Activated T-helper 17 cell treated with anti-CD3 and anti-CD28 coated beads, Interleukin-2, amount 50 U/mL, for 72 hours (primary cell): Measurements from ENCODE around the gene CFAP100. TPM values are rescaled to one million over a fixed set of nuclear protein-coding genes. Genes with fewer than 3 reads are reported as not detected.

Experiments
- ATAC-seq: fragments of 150-1000 bp; cut with Tn5 transposase; replicated peaks from 2 replicates; pipeline ENCODE4 v1.10.0; 2021; ENCODE audit warnings: mild to moderate bottlenecking, moderate library complexity
- H3K27ac Mint-ChIP-seq: one replicate; pipeline ENCODE4 v1.8.0; 2022; ENCODE audit warnings: mixed read lengths
- H3K27me3 Mint-ChIP-seq: one replicate; pipeline ENCODE4 v1.8.0; 2022; ENCODE audit warnings: mixed read lengths
- H3K36me3 Mint-ChIP-seq: one replicate; pipeline ENCODE4 v1.8.0; 2022; ENCODE audit warnings: low read depth, mild to moderate bottlenecking, mixed read lengths
- H3K4me1 Mint-ChIP-seq: one replicate; pipeline ENCODE4 v1.8.0; 2022; ENCODE audit warnings: mixed read lengths
- H3K4me3 Mint-ChIP-seq: one replicate; pipeline ENCODE4 v1.8.0; 2022; ENCODE audit warnings: mild to moderate bottlenecking, mixed read lengths
- H3K9me3 Mint-ChIP-seq: one replicate; pipeline ENCODE4 v1.8.0; 2022; ENCODE audit warnings: mixed read lengths
- total RNA-seq, 2 donors: library from RNA; stranded (reverse); gene quantifications; one replicate each; pipeline ENCODE4 v1.2.3, GENCODE V29; 2022

The CFAP100 gene
- total RNA-seq, 2 donors from 2014 or later: not detected

DNA sequence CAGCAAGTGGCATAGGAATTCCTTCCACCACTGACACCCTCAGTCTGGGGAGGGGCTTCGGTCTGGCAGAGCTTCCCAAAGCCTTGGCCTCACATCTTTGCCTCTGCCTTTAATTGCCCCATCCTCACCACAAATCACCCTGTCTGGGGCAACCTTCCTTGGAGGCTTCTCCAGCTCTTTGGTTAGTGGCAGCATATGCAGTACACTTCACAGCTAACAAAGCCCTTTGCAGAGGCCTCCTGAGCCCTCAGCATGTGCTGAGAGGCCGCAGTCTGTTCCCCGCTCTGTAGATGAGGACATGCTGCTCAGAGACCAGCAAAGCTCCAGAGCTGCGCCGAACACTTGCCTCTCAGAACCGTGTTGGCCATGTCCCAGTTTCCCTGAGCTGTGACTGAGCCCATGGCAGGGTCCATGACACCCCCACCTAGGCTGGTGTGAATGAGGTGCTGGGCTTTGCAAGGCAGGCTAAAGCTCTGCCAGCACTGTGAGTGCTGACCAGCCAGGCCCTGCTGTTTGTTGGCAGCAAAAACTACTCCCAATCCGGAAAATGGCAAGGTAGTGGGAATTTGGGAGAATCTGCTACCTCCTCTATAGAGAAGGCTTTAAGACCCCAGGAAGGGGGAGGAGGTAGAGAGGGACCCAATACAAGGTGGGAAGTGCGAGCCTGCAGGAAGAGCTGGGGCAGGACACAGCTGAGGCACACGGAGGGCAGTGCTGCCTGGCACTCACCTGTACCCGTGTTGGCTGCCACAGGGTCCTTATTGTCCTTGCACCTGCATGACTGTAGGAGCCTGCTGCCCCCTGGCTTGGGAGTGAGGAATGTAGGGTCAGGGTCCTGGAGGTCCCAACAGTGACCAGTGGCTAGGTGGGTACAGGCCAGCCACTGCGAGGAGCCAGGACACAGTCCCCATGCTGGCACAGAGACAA, 29.1 kb upstream of the CFAP100 start:
- no peak for ATAC-seq
- peaks cover 9% of the 10 kb centered on the region for H3K27me3 Mint-ChIP-seq
- no peak overlapping the region for H3K27ac Mint-ChIP-seq

DNA sequence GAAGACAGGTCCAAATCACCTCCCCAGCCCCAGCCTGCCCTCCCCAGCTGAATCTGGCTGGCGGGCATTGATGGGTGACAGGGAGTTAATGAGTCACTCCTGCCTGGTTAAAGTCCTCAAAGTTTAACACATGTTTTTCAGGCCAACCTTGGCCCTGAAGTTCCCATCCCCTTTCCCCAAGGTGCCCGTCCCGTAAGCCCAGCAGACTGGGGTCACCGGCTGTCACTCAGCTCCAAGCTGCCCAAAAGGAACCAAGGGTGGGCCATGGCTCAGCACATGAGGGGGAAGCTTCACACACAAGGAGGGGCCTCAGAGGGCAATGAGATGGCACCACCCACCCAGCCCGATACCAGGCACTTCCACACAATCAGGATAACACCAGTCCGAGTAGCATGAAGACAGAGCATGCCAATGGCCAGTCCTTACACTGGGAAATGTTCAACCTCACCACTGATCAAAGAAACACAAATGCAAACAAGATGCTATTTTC, 27.3 kb upstream of the CFAP100 start:
- peaks cover 8% of the 10 kb centered on the region for H3K27me3 Mint-ChIP-seq
- H3K4me1 Mint-ChIP-seq: no peaks in the 10 kb centered on the region
- H3K36me3 Mint-ChIP-seq: no peaks in the 10 kb centered on the region
- no peaks in the 10 kb centered on the region for H3K9me3 Mint-ChIP-seq
- H3K27ac Mint-ChIP-seq: no peak overlapping the region
- no peak overlapping the region for H3K4me3 Mint-ChIP-seq
- ATAC-seq: no peak

More for the DNA sequence above, 29.1 kb upstream of the CFAP100 start:
- Mint-ChIP-seq H3K9me3 (no peaks in the 10 kb centered on the region), H3K4me3 (no peak overlapping the region), H3K4me1 (no peaks in the 10 kb centered on the region), H3K36me3 (no peaks in the 10 kb centered on the region)

- no peaks in the 10 kb centered on the region for H3K36me3 Mint-ChIP-seq
- no peaks in the 10 kb centered on the region for H3K4me1 Mint-ChIP-seq
- no peak overlapping the region for H3K27ac Mint-ChIP-seq
- ATAC-seq: no peak
- no peaks in the 10 kb centered on the region for H3K9me3 Mint-ChIP-seq
- no peak overlapping the region for H3K4me3 Mint-ChIP-seq
- H3K27me3 Mint-ChIP-seq: peaks cover 5% of the 10 kb centered on the region
Measured at GRCh38 chr3:126369490-126369889, 25.2 kb upstream of the CFAP100 start.

DNA sequence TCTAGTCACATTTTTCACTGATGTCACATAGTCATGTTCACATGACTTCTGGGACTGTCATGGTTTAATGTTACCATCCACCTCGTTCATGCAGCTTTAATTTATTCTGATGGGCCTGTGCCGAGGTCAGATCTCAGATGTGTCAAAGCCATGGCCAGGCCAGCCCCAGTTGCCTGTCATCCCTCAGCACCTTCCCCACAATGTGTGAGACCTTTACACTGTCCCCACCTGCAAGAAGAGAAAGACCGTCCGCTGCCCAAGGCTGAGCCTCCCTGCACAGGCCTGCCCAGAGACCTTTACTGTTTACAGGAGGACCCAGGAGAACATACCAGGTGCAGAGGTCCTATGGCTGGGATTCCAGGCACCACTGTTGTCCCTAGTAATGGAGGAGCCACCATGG, 24.7 kb upstream of the CFAP100 start:
- H3K27ac Mint-ChIP-seq: no peak overlapping the region
- no peak for ATAC-seq
- no peak overlapping the region for H3K4me3 Mint-ChIP-seq
- H3K36me3 Mint-ChIP-seq: no peaks in the 10 kb centered on the region
- H3K4me1 Mint-ChIP-seq: no peaks in the 10 kb centered on the region
- H3K9me3 Mint-ChIP-seq: no peaks in the 10 kb centered on the region
- H3K27me3 Mint-ChIP-seq: peaks cover 5% of the 10 kb centered on the region

GRCh38 chr3:126370606-126371005, 24.1 kb upstream of the CFAP100 start:
- peaks cover 5% of the 10 kb centered on the region for H3K27me3 Mint-ChIP-seq
- no peak overlapping the region for H3K4me3 Mint-ChIP-seq
- H3K27ac Mint-ChIP-seq: no peak overlapping the region
- H3K36me3 Mint-ChIP-seq: no peaks in the 10 kb centered on the region
- no peaks in the 10 kb centered on the region for H3K9me3 Mint-ChIP-seq
- no peak for ATAC-seq
- no peaks in the 10 kb centered on the region for H3K4me1 Mint-ChIP-seq

DNA sequence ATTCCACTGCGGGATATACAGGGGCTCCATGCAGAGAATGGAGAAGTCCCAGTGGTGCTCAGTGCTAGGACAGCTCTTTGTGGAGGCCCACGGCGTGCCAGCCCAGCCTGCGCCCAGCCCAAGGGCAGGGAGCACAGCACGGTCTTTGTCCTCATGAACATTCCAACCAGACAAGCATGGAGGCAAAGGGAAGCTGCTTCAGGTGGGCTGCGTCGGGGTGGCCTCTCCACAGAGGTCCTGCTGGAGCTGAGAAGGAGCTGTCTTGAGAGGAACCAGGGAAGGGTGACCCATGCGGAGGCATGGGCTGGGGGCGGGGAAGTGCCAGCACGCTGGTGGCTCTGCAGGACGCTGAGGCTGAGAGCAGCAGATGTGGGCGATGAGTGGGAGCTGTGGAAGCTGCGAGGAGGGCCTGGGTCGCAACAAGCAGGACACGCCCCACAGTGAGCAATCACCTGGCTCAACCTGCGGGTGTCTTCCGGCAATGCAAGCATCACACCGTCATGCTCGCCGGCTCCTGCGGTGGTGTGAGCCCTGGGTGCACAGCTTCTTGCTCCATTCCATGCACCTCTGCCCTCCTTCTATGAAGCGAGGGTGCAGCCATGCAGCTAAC, 23.5 kb upstream of the CFAP100 start:
- H3K4me1 Mint-ChIP-seq: no peaks in the 10 kb centered on the region
- H3K9me3 Mint-ChIP-seq: no peaks in the 10 kb centered on the region
- H3K27ac Mint-ChIP-seq: no peak overlapping the region
- no peak overlapping the region for H3K4me3 Mint-ChIP-seq
- H3K36me3 Mint-ChIP-seq: no peaks in the 10 kb centered on the region
- H3K27me3 Mint-ChIP-seq: peaks cover 5% of the 10 kb centered on the region
- ATAC-seq: no peak

GRCh38 chr3:126372413-126373145, 22.1 kb upstream of the CFAP100 start:
- Mint-ChIP-seq H3K4me3 (no peak overlapping the region), H3K27me3 (peaks cover 5% of the 10 kb centered on the region), H3K36me3 (no peaks in the 10 kb centered on the region), H3K27ac (no peak overlapping the region), H3K4me1 (no peaks in the 10 kb centered on the region), H3K9me3 (no peaks in the 10 kb centered on the region)
- ATAC-seq: no peak

DNA sequence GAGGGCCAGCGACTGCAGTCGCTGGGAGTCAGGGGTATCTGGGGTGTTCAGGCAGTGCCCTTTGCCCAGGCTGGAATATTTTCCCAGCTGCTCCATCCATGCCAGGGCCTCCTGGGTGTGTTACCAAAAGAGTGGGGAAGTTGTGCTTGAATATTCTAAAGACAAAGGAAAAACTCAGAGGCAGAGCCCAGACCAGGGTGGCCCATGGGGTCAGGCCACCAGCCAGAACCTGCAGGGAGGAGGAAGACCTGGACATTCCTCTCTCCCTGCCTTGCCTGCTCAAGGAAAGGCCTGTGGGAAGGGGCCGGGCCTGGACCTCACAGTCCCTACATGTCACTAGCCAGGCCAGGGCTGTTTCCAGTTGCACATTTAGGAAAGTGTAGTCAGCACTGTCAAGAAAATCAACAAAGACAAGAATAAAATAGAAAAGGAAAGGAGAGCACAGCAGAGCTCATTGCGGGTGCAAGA, 21.5 kb upstream of the CFAP100 start:
- H3K27me3 Mint-ChIP-seq: peaks cover 5% of the 10 kb centered on the region

DNA sequence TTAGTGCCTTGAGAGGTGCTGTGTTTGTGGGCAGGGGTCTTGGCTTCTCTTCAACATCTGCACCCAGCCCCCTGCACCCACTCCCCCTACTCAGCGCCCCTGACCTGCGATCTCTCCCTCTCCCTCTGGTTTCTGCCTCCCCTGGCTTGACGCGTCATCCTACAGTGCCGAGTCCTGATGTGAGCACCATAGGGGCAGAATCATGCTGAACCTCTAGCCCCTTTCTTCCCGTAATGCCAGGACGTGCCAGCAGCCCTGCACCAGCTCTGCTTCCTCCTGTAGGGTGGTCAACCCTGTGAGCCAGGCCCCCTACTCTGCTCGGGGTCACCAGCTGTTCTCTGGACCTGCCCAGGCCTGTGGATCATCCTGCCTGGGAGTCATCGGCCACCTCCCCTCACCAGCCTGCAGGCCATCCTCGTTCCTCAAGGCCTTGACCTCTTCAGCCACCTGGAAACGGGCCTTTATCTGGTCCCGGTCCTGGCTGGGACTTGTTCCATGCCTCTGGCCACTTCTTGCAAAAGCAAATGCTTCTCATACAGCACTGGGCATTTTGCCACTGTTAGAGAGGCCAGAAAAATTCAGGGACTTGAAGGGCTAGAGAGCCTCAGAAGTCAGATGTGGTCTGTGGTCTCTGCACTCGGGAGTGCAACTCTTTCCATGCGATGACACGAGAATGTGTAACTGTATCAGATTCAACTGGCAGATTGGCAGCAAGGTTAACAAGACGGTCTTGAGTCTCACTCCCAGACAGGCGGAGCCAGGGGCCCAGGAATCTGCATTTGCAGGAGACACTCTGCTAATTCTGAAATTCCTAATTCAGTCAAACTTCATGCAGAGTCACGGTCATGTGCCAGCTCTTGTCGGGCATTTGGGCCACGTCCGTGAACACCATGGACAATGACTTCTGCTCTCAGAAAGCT, 20.8 kb upstream of the CFAP100 start:
- H3K27me3 Mint-ChIP-seq: peaks cover 5% of the 10 kb centered on the region
- H3K36me3 Mint-ChIP-seq: no peaks in the 10 kb centered on the region
- no peaks in the 10 kb centered on the region for H3K9me3 Mint-ChIP-seq
- H3K4me1 Mint-ChIP-seq: no peaks in the 10 kb centered on the region
- no peak for ATAC-seq
- no peak overlapping the region for H3K4me3 Mint-ChIP-seq
- H3K27ac Mint-ChIP-seq: no peak overlapping the region

More for the DNA sequence above, 21.5 kb upstream of the CFAP100 start:
- ATAC-seq: no peak
- H3K4me1 Mint-ChIP-seq: no peaks in the 10 kb centered on the region
- no peaks in the 10 kb centered on the region for H3K9me3 Mint-ChIP-seq
- H3K36me3 Mint-ChIP-seq: no peaks in the 10 kb centered on the region
- H3K4me3 Mint-ChIP-seq: no peak overlapping the region
- no peak overlapping the region for H3K27ac Mint-ChIP-seq

DNA sequence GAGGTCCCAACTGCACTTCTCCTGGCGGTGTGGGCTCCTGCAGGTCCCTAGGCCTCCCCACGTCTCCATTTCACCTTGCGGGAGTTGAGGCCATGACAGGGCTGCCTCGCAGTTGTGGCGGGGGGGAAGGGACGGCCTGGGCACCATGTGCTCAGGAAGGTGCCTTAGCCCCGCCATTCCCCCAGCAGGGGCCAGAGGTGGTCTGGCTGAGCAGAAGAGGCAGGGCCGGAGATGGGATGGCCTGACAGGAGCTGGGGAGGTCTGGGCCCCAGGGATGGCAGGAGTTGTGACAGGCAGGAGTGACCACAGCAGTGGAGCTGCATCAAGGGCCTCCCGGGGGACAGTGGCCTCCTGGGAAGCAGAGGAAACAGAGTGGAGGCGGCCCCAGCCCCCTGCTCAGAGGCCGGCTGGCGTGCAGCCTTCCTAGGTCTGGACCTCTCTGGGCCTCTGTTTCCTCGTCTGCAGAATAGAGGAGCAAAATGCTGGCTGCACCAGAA, 18.8 kb upstream of the CFAP100 start:
- Mint-ChIP-seq H3K27me3 (peaks cover 18% of the 10 kb centered on the region), H3K27ac (no peak overlapping the region), H3K4me3 (no peak overlapping the region), H3K9me3 (no peaks in the 10 kb centered on the region), H3K36me3 (no peaks in the 10 kb centered on the region), H3K4me1 (no peaks in the 10 kb centered on the region)
- no peak for ATAC-seq

DNA sequence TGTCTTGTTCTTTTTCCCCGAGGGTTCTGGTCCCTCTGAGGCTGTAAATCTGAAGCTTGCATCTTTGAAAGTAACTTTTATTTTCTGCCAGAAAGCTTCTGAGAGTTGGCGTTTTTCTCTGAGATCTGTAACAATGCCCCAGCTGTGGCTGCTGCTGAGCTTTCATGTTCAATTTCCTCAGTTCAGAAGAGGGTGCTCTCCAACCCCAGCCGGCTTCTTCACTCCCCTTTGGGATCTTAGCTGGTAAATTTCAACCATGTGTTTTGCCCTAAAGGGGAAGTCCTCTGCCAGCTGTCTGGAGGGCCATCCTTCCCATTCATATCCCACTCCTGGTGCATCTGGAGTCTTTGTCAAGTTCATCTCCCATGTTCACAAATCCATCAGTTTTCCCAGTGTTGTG, 18.3 kb upstream of the CFAP100 start:
- Mint-ChIP-seq H3K9me3 (no peaks in the 10 kb centered on the region), H3K27ac (no peak overlapping the region), H3K4me1 (no peaks in the 10 kb centered on the region), H3K27me3 (peaks cover 18% of the 10 kb centered on the region), H3K36me3 (no peaks in the 10 kb centered on the region), H3K4me3 (no peak overlapping the region)
- no peak for ATAC-seq

DNA sequence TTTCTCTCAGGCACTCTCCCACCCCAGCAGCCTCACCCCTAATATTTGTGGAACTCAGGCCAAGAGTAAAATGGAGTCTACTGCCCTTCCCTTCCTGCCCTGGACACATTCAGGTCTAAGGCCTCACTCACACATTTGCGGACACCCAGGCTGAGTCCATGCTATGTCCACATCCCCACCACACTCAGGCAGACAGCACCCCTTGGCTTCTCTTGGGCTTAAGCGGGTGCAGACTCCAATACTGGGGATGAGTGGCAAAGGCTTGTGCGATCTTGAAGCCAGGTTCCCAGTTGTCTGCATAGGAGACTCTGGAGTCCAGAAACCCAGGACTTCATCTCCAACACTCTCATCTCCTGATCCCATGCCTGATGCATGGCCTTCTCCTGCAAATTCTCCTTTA, 17.5 kb upstream of the CFAP100 start:
- no peaks in the 10 kb centered on the region for H3K9me3 Mint-ChIP-seq
- ATAC-seq: no peak
- no peaks in the 10 kb centered on the region for H3K36me3 Mint-ChIP-seq
- H3K27me3 Mint-ChIP-seq: peaks cover 12% of the 10 kb centered on the region
- H3K4me1 Mint-ChIP-seq: no peaks in the 10 kb centered on the region
- H3K4me3 Mint-ChIP-seq: no peak overlapping the region
- H3K27ac Mint-ChIP-seq: no peak overlapping the region

GRCh38 chr3:126378341-126378751, 16.4 kb upstream of the CFAP100 start:
- Mint-ChIP-seq H3K27ac (no peak overlapping the region), H3K4me1 (no peaks in the 10 kb centered on the region), H3K9me3 (no peaks in the 10 kb centered on the region), H3K36me3 (no peaks in the 10 kb centered on the region), H3K4me3 (no peak overlapping the region), H3K27me3 (peaks cover 16% of the 10 kb centered on the region)
- no peak for ATAC-seq
